ENCODE results near the gene PCDH7.

The PCDH7 gene

GRCh38 chr4:30720021-30720660, at the start of gene PCDH7:
Gene PCDH7 (plus strand): TSS chr4:30720369. CDS start chr4:30721423, 1,054 bp downstream.
- DNase-seq = peak; percentile 18

- no peak for DNase-seq
Observed at GRCh38 chr4:30671926-30672448, 48.2 kb upstream of the PCDH7 start.

- DNase-seq = no peak
Observed at GRCh38 chr4:30696191-30696590, 24.0 kb upstream of the PCDH7 start.

- peak; percentile 42 for DNase-seq
Observed at GRCh38 chr4:30714408-30715031, 5.6 kb upstream of the PCDH7 start.

- no peak for DNase-seq
Observed at GRCh38 chr4:30716158-30716557, 4.0 kb upstream of the PCDH7 start.

- DNase-seq = peak; percentile 8
Observed at GRCh38 chr4:30716681-30717207, 3.4 kb upstream of the PCDH7 start.

- peak; percentile 2 for DNase-seq
Observed at GRCh38 chr4:30717208-30718020, 2.8 kb upstream of the PCDH7 start.

- DNase-seq = no peak
Observed at GRCh38 chr4:30718021-30718542, 2.1 kb upstream of the PCDH7 start.

- DNase-seq = no peak
Observed at GRCh38 chr4:30718641-30719453, 1.3 kb upstream of the PCDH7 start.

GRCh38 chr4:30719454-30720020, 632 bp upstream of the PCDH7 start:
- no peak for DNase-seq

- DNase-seq = no peak
Observed at GRCh38 chr4:30720661-30721184, 554 bp downstream of the PCDH7 start.

- DNase-seq = no peak
Observed at GRCh38 chr4:30721185-30722091, 1.3 kb downstream of the PCDH7 start.

- no peak for DNase-seq
Observed at GRCh38 chr4:30722092-30722358, 1.9 kb downstream of the PCDH7 start.

GRCh38 chr4:30722359-30723200, 2.4 kb downstream of the PCDH7 start:
- no peak for DNase-seq

- DNase-seq = no peak
Observed at GRCh38 chr4:30723201-30723955, 3.2 kb downstream of the PCDH7 start.

GRCh38 chr4:30724247-30724646, 4.1 kb downstream of the PCDH7 start:
- DNase-seq = no peak

- no peak for DNase-seq
Observed at GRCh38 chr4:30725562-30725961, 5.4 kb downstream of the PCDH7 start.

GRCh38 chr4:30726090-30726675, 6.0 kb downstream of the PCDH7 start:
- DNase-seq = no peak

- no peak for DNase-seq
Observed at GRCh38 chr4:30727409-30727808, 7.2 kb downstream of the PCDH7 start.

Measured in inflammatory macrophage treated with lipopolysaccharide for 4 hours (primary cell).